HepG2 (cell line): Measurements from ENCODE around the gene SBK1. TPM values are rescaled to one million over a fixed set of nuclear protein-coding genes. Genes with fewer than 3 reads are reported as not detected.
"Not testable (repeated sequence)": the region's sequence is repeated elsewhere in the genome, so short reads cannot be mapped to it uniquely, and the experiment has no call there.

Experiments
- ATAC-seq: fragments of 200-7000 bp; cut with Tn5 transposase; 3 replicates; pipeline ENCODE4 v1.9.1; 2020; ENCODE audit warnings: mild to moderate bottlenecking, moderate library complexity
- BruUV-seq: library from RNA; stranded (reverse); fragments of 400-500 nt; replicated peaks from 2 replicates; lab custom pipeline; 2021; lab: Mats Ljungman, UMichigan
- CTCF ChIA-PET: fragments of 300-600 bp; formaldehyde crosslinking; extraction: SDS; loops from one replicate; lab custom pipeline; 2021; ENCODE audit warnings: low total read pairs, inconsistent platforms, low intra/inter-chr PET ratio; lab: Yijun Ruan, JAX
- POLR2A ChIA-PET: fragments of 350-600 bp; sonication (Branson Sonifier 250); formaldehyde crosslinking; loops from one replicate; lab custom pipeline; 2020; ENCODE audit warnings: antibody characterized with exemption, inconsistent platforms; lab: Yijun Ruan, JAX
- DNase-seq: peaks from one replicate; pipeline ENCODE4 v3.0.0-alpha.2; 2015; ENCODE audit warnings: low spot score
- FAIRE-seq: peaks from 3 replicates; lab custom pipeline; 2011; peaks lifted over from hg19 to GRCh38; lab: Jason Lieb, UNC
- H2AFZ ChIP-seq: one replicate; pipeline ENCODE4 v1.6.1; 2011; ENCODE audit warnings: low read length, inconsistent platforms
- H3K27ac ChIP-seq: fragments of 300-600 bp; 3 replicates; pipeline ENCODE4 v1.8.0; 2011; ENCODE audit warnings: mixed run types, mild to moderate bottlenecking, mixed read lengths, low read length, inconsistent platforms; ENCODE audit not compliant: insufficient read depth; ENCODE audit errors: extremely low read length
- H3K27me3 ChIP-seq, 2 experiments: fragments of 200-600 bp in 1 of 2; 2 replicates in 1 of 2; 3 replicates in 1 of 2; pipeline versions ENCODE4 v1.6.0 to v1.8.0; 2011; ENCODE audit warnings: low read length in 2 of 2, mild to moderate bottlenecking in 2 of 2, moderate library complexity in 2 of 2, inconsistent platforms in 1 of 2; ENCODE audit not compliant: insufficient read depth in 2 of 2, control insufficient read depth in 1 of 2
- H3K36me3 ChIP-seq, 2 experiments: fragments of 200-600 bp in 1 of 2; replicated peaks in 1 of 2; 2 replicates in 1 of 2; 3 replicates in 1 of 2; pipeline versions ENCODE4 v1.5.1 to v1.8.0; 2011; ENCODE audit warnings: low read length in 2 of 2, inconsistent platforms in 1 of 2; ENCODE audit not compliant: insufficient read depth in 2 of 2, control insufficient read depth in 1 of 2
- H3K4me1 ChIP-seq: 2 replicates; pipeline ENCODE4 v1.5.1; 2012; ENCODE audit warnings: low read length, inconsistent platforms; ENCODE audit not compliant: insufficient read depth
- H3K4me2 ChIP-seq: 2 replicates; pipeline ENCODE4 v1.6.0; 2011; ENCODE audit warnings: low read depth, low read length, inconsistent platforms
- H3K4me3 ChIP-seq, 3 experiments: fragments of 200-600 bp in 1 of 3; sonication (generic), shearing (Covaris generic) in 1 of 3; replicated peaks in 1 of 3; 2 replicates each; pipeline ENCODE4 v1.5.1; 2011 to 2016; ENCODE audit warnings: low read length in 3 of 3, inconsistent platforms in 2 of 3, low read depth in 2 of 3, mild to moderate bottlenecking in 2 of 3, control low read depth in 1 of 3, mixed read lengths in 1 of 3; ENCODE audit not compliant: insufficient read depth in 1 of 3
- H3K79me2 ChIP-seq: one replicate; pipeline ENCODE4 v1.6.1; 2011; ENCODE audit warnings: low read length, inconsistent platforms; ENCODE audit not compliant: insufficient read depth
- H3K9ac ChIP-seq: 2 replicates; pipeline ENCODE4 v1.6.0; 2011; ENCODE audit warnings: mild to moderate bottlenecking, low read depth, low read length, inconsistent platforms; ENCODE audit not compliant: insufficient read depth
- H3K9me3 ChIP-seq: 2 replicates; pipeline ENCODE4 v1.5.1; 2012; ENCODE audit warnings: mild to moderate bottlenecking, low read length
- H4K20me1 ChIP-seq: 2 replicates; pipeline ENCODE4 v1.6.0; 2011; ENCODE audit warnings: inconsistent platforms, mild to moderate bottlenecking, low read length, moderate library complexity; ENCODE audit not compliant: insufficient read depth
- GABPA ChIP-seq, 2 experiments: IDR thresholded peaks; 2 replicates each; pipeline ENCODE4 v1.6.1; 2011 to 2016; ENCODE audit warnings: low read depth in 2 of 2, low read length in 1 of 2, missing biosample characterization in 1 of 2, missing genetic modification characterization in 1 of 2
- MIER3 ChIP-seq: IDR thresholded peaks from 2 replicates; pipeline ENCODE4 v1.6.1; 2016; ENCODE audit warnings: missing compliant biosample characterization, borderline replicate concordance
- WGBS: methylation state at CpG from one replicate; pipeline ENCODE4 v1.1.6; 2017; ENCODE audit warnings: low lambda C conversion rate; 5-methylcytosine and 5-hydroxymethylcytosine counted together
- in situ Hi-C: cut with HindIII; loops from 2 replicates; pipeline ENCODE4 v1.10.0; 2017; ENCODE audit warnings: low pct_unique_long_range_greater_than_20kb; ENCODE audit not compliant: extremely low pct_ligation_motif_present
- intact Hi-C: fragments of 100-400 bp; cut with micrococcal nuclease; formaldehyde crosslinking; loops from one replicate; pipeline ENCODE4 v1.10.0; 2022; ENCODE audit not compliant: unreplicated experiment
- polyA plus RNA-seq, 8 experiments: library from polyadenylated mRNA; depleted of rRNA in 3 of 8; stranded (reverse) in 7 of 8; unstranded in 1 of 8; fragments of >200 nt; fragmentation: Illumina TruSeq in 4 of 8; extraction: Trizol in 4 of 8; gene quantifications; 2 replicates each; pipeline versions ENCODE4 v1.2.1 to v1.2.3, GENCODE V29; 2011 to 2016; ENCODE audit warnings: low read depth in 4 of 8, missing spikeins in 1 of 8, mixed read lengths in 1 of 8; ENCODE audit not compliant: insufficient read depth in 1 of 8
- total RNA-seq, 5 experiments: library from RNA; depleted of rRNA; stranded (reverse); fragments of >200 nt; fragmentation: Illumina TruSeq; extraction: Trizol; gene quantifications; 2 replicates each; pipeline ENCODE4 v1.2.3, GENCODE V29; 2016; ENCODE audit warnings: low read depth in 1 of 5
- TF ChIP-seq, protein P1 (sequence below): sonication (generic); formaldehyde crosslinking; IDR thresholded peaks from 2 replicates; pipeline ENCODE4 v1.5.0; 2020; ENCODE audit warnings: mild to moderate bottlenecking, missing genetic modification reagents, borderline replicate concordance

The SBK1 gene
- total and polyA plus RNA-seq, 2 of the 13 experiments (the other 11 are each of a cell fraction or from before 2014, with no cell fraction given): 0.15 to 0.17 TPM

DNA sequence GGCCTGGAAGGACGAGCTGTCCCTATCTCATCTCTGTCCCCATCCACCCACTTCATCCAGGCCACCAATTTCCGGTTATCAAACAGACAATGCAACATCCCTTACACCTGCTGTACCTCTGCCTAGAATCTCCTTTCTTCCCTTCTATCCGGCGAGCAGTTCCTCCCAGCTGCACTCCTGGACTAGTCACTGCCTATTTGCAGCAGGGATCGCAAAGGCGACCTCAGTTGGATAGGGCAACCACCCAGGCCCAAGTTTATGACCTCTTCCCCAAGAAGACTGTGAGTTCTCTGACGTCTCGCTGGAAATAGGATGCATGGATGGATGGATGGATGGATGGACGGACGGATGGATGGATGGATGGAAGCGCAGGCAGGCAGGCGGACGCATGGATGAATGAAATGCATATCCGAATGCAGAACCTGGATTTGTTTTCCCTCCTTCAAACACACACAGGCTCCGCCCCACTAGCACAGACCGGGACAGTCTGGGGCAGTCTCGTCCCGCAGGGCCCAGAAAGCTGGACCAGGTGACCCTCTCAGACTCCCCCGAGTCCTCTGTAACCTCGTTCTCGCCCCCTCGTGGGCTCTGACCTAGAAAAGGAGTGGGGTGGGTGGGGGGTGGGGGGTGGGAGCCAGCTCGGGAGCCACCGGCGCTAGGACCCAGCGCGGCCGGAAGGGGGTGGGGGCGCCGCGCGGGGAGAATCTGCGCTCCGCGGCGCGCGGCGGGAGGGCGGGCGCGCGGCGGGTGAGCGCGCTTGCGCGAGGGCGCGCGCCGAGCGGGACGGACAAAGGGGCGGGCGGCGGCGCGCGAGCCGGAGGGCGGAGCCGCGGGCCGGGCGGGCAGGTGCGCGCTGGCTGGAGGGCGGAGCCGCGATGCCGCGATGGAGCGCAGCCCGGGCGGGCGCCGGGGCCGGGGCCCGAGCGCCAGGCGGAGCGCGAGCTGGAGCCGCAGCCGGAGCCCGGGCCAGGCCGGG, at the start of gene SBK1 (continued):
- TF ChIP-seq, protein P1, sequence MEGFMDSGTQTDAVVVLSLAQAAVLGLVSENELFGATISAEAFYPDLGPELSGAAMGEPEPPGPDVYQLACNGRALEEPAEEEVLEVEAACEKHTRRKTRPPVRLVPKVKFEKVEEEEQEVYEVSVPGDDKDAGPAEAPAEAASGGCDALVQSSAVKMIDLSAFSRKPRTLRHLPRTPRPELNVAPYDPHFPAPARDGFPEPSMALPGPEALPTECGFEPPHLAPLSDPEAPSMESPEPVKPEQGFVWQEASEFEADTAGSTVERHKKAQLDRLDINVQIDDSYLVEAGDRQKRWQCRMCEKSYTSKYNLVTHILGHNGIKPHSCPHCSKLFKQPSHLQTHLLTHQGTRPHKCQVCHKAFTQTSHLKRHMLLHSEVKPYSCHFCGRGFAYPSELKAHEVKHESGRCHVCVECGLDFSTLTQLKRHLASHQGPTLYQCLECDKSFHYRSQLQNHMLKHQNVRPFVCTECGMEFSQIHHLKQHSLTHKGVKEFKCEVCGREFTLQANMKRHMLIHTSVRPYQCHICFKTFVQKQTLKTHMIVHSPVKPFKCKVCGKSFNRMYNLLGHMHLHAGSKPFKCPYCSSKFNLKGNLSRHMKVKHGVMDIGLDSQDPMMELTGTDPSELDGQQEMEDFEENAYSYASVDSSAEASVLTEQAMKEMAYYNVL (CRISPR knock-in tag): peak; percentile 70; the same call in 1 of the 2 replicates
- TF ChIP-seq MIER3 (CRISPR knock-in tag) (no peak), GABPA (IDR thresholded peaks at IDR 0.05; ENCODE audit: low read depth, low read length) (peak; percentile 62), GABPA (CRISPR knock-in tag; IDR thresholded peaks at IDR 0.05; ENCODE audit: low read depth) (peak; percentile 48; the same call in 1 of the 2 replicates)
- TF ChIP-seq, all 625 proteins: peak for 27

DNA sequence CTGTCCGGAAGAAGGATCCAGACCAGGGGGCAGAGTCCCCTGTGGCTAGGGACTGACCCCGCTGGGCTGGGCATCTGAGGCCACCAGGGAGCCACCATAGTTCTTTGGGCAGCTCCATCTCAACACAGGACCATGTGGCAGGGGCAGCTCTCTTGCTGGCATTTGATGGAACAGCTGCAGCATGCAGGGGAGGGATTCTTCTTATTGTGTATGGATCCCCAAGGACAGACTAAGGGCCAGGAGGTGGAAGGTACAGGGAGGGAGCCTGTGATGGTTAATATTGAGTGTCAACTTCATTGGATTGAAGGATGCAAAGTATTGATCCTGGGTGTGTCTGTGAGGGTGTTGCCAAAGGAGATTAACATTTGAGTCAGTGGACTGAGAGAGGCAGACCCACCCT, 42.8 kb upstream of the SBK1 start:
- 0% methylated on average over 2 of the region's 2 CpGs for WGBS
- H3K4me1 ChIP-seq, DNase-seq, ATAC-seq, FAIRE-seq, H3K9ac ChIP-seq, H3K27me3 ChIP-seq, in situ Hi-C loops, H3K4me2 ChIP-seq, H3K27ac ChIP-seq, H4K20me1 ChIP-seq, H2AFZ ChIP-seq, CTCF ChIA-PET, H3K9me3 ChIP-seq, intact Hi-C loops, H3K4me3 ChIP-seq, H3K79me2 ChIP-seq, H3K36me3 ChIP-seq, BruUV-seq, POLR2A ChIA-PET: not testable (repeated sequence)
